Central memory CD8-positive, alpha-beta T cell (primary cell): Measurements from ENCODE around the gene BMP10.

ENCODE experiments used
- ATAC-seq: fragments of 150-1000 bp; cut with Tn5 transposase; replicated peaks from 2 replicates; pipeline ENCODE4 v1.10.0; 2022; ENCODE audit warnings: mild to moderate bottlenecking, moderate FRiP score, moderate number of reproducible peaks; ENCODE audit not compliant: poor library complexity, severe bottlenecking; ENCODE audit errors: extremely low read depth
- DNase-seq, 2 donors: peaks; one replicate each; pipeline ENCODE4 v3.0.0; 2021; ENCODE audit warnings: low spot score in 2 of 2
- H3K27ac Mint-ChIP-seq: one replicate; pipeline ENCODE4 v1.8.0; 2022; ENCODE audit warnings: low read depth, mild to moderate bottlenecking, moderate library complexity, mixed read lengths
- H3K27me3 Mint-ChIP-seq: one replicate; pipeline ENCODE4 v1.8.0; 2022; ENCODE audit warnings: mixed read lengths
- H3K36me3 Mint-ChIP-seq: one replicate; pipeline ENCODE4 v1.8.0; 2022; ENCODE audit warnings: mild to moderate bottlenecking, moderate library complexity, mixed read lengths; ENCODE audit not compliant: insufficient read depth
- H3K4me1 Mint-ChIP-seq: one replicate; pipeline ENCODE4 v1.8.0; 2022; ENCODE audit warnings: mixed read lengths
- H3K4me3 Mint-ChIP-seq: one replicate; pipeline ENCODE4 v1.8.0; 2022; ENCODE audit warnings: mild to moderate bottlenecking, moderate library complexity, mixed read lengths
- H3K9me3 Mint-ChIP-seq: one replicate; pipeline ENCODE4 v1.8.0; 2022; ENCODE audit warnings: mixed read lengths

BMP10 gene

GRCh38 chr2:68885074-68885810 lies 14.0 kb upstream of the BMP10 start:
- Mint-ChIP-seq H3K9me3 (no peaks in the 10 kb centered on the region), H3K36me3 (no peaks in the 10 kb centered on the region), H3K27me3 (peaks cover 8% of the 10 kb centered on the region), H3K4me3 (no peak overlapping the region), H3K4me1 (no peaks in the 10 kb centered on the region), H3K27ac (no peak overlapping the region)
- no peak for DNase-seq
- ATAC-seq: no peak

GRCh38 chr2:68880213-68880612 lies 9.0 kb upstream of the BMP10 start:
- H3K4me3 Mint-ChIP-seq: no peak overlapping the region
- no peak overlapping the region for H3K27ac Mint-ChIP-seq
- ATAC-seq (no peak), DNase-seq (no peak)
- H3K9me3 Mint-ChIP-seq: no peaks in the 10 kb centered on the region
- H3K4me1 Mint-ChIP-seq: no peaks in the 10 kb centered on the region
- H3K27me3 Mint-ChIP-seq: peaks cover 19% of the 10 kb centered on the region
- no peaks in the 10 kb centered on the region for H3K36me3 Mint-ChIP-seq

GRCh38 chr2:68879296-68879695 lies 8.1 kb upstream of the BMP10 start:
- DNase-seq (no peak), ATAC-seq (no peak)
- Mint-ChIP-seq H3K36me3 (no peaks in the 10 kb centered on the region), H3K27ac (no peak overlapping the region), H3K27me3 (peaks cover 19% of the 10 kb centered on the region), H3K9me3 (no peaks in the 10 kb centered on the region), H3K4me1 (no peaks in the 10 kb centered on the region), H3K4me3 (no peak overlapping the region)

GRCh38 chr2:68878753-68879152 lies 7.6 kb upstream of the BMP10 start:
- H3K27ac Mint-ChIP-seq: no peak overlapping the region
- no peak for DNase-seq
- H3K27me3 Mint-ChIP-seq: peaks cover 19% of the 10 kb centered on the region
- H3K9me3 Mint-ChIP-seq: no peaks in the 10 kb centered on the region
- H3K4me3 Mint-ChIP-seq: no peak overlapping the region
- no peaks in the 10 kb centered on the region for H3K4me1 Mint-ChIP-seq
- ATAC-seq: no peak
- H3K36me3 Mint-ChIP-seq: no peaks in the 10 kb centered on the region

- no peak overlapping the region for H3K27ac Mint-ChIP-seq
- no peak overlapping the region for H3K4me3 Mint-ChIP-seq
- H3K9me3 Mint-ChIP-seq: no peaks in the 10 kb centered on the region
- ATAC-seq: no peak
- H3K36me3 Mint-ChIP-seq: no peaks in the 10 kb centered on the region
- no peak for DNase-seq
- no peaks in the 10 kb centered on the region for H3K4me1 Mint-ChIP-seq
- H3K27me3 Mint-ChIP-seq: peaks cover 19% of the 10 kb centered on the region
Measured at GRCh38 chr2:68878071-68878711, 7.0 kb upstream of the BMP10 start.

GRCh38 chr2:68877079-68877772 lies 6.0 kb upstream of the BMP10 start:
- no peaks in the 10 kb centered on the region for H3K9me3 Mint-ChIP-seq
- H3K27ac Mint-ChIP-seq: no peak overlapping the region
- H3K36me3 Mint-ChIP-seq: no peaks in the 10 kb centered on the region
- H3K4me1 Mint-ChIP-seq: no peaks in the 10 kb centered on the region
- ATAC-seq (no peak), DNase-seq (no peak)
- peaks cover 19% of the 10 kb centered on the region for H3K27me3 Mint-ChIP-seq
- H3K4me3 Mint-ChIP-seq: no peak overlapping the region

GRCh38 chr2:68870215-68870614 lies 982 bp downstream of the BMP10 start:
- H3K27me3 Mint-ChIP-seq: no peaks in the 10 kb centered on the region
- no peak overlapping the region for H3K27ac Mint-ChIP-seq
- DNase-seq (no peak), ATAC-seq (no peak)
- no peaks in the 10 kb centered on the region for H3K36me3 Mint-ChIP-seq
- no peak overlapping the region for H3K4me3 Mint-ChIP-seq
- H3K9me3 Mint-ChIP-seq: no peaks in the 10 kb centered on the region
- H3K4me1 Mint-ChIP-seq: no peaks in the 10 kb centered on the region

GRCh38 chr2:68865108-68865507 lies 6.1 kb downstream of the BMP10 start:
- no peaks in the 10 kb centered on the region for H3K36me3 Mint-ChIP-seq
- H3K9me3 Mint-ChIP-seq: no peaks in the 10 kb centered on the region
- H3K27ac Mint-ChIP-seq: no peak overlapping the region
- no peak for ATAC-seq
- no peak overlapping the region for H3K4me3 Mint-ChIP-seq
- H3K4me1 Mint-ChIP-seq: peaks cover under 1% of the 10 kb centered on the region
- no peak for DNase-seq
- no peaks in the 10 kb centered on the region for H3K27me3 Mint-ChIP-seq

GRCh38 chr2:68863996-68864395 lies 7.2 kb downstream of the BMP10 start:
- no peaks in the 10 kb centered on the region for H3K27me3 Mint-ChIP-seq
- peaks cover 9% of the 10 kb centered on the region for H3K4me1 Mint-ChIP-seq
- no peak for ATAC-seq
- H3K4me3 Mint-ChIP-seq: no peak overlapping the region
- no peaks in the 10 kb centered on the region for H3K9me3 Mint-ChIP-seq
- no peak overlapping the region for H3K27ac Mint-ChIP-seq
- no peak for DNase-seq
- no peaks in the 10 kb centered on the region for H3K36me3 Mint-ChIP-seq

GRCh38 chr2:68862889-68863288 lies 8.3 kb downstream of the BMP10 start:
- ATAC-seq (no peak), DNase-seq (no peak)
- H3K4me1 Mint-ChIP-seq: peaks cover 14% of the 10 kb centered on the region
- H3K27ac Mint-ChIP-seq: no peak overlapping the region
- no peak overlapping the region for H3K4me3 Mint-ChIP-seq
- H3K36me3 Mint-ChIP-seq: no peaks in the 10 kb centered on the region
- H3K9me3 Mint-ChIP-seq: no peaks in the 10 kb centered on the region
- H3K27me3 Mint-ChIP-seq: no peaks in the 10 kb centered on the region

- H3K9me3 Mint-ChIP-seq: no peaks in the 10 kb centered on the region
- H3K4me3 Mint-ChIP-seq: no peak overlapping the region
- no peaks in the 10 kb centered on the region for H3K36me3 Mint-ChIP-seq
- no peaks in the 10 kb centered on the region for H3K27me3 Mint-ChIP-seq
- DNase-seq: no peak
- peaks cover 14% of the 10 kb centered on the region for H3K4me1 Mint-ChIP-seq
- ATAC-seq: no peak
- no peak overlapping the region for H3K27ac Mint-ChIP-seq
Measured at GRCh38 chr2:68861330-68861729, 9.9 kb downstream of the BMP10 start.

GRCh38 chr2:68860111-68860510 lies 11.1 kb downstream of the BMP10 start:
- DNase-seq (no peak), ATAC-seq (no peak)
- H3K36me3 Mint-ChIP-seq: no peaks in the 10 kb centered on the region
- no peaks in the 10 kb centered on the region for H3K9me3 Mint-ChIP-seq
- H3K4me1 Mint-ChIP-seq: peaks cover 14% of the 10 kb centered on the region
- H3K27ac Mint-ChIP-seq: no peak overlapping the region
- H3K27me3 Mint-ChIP-seq: no peaks in the 10 kb centered on the region
- H3K4me3 Mint-ChIP-seq: no peak overlapping the region
